ENCODE data around the gene RABGGTA.

Gene RABGGTA, protein sequence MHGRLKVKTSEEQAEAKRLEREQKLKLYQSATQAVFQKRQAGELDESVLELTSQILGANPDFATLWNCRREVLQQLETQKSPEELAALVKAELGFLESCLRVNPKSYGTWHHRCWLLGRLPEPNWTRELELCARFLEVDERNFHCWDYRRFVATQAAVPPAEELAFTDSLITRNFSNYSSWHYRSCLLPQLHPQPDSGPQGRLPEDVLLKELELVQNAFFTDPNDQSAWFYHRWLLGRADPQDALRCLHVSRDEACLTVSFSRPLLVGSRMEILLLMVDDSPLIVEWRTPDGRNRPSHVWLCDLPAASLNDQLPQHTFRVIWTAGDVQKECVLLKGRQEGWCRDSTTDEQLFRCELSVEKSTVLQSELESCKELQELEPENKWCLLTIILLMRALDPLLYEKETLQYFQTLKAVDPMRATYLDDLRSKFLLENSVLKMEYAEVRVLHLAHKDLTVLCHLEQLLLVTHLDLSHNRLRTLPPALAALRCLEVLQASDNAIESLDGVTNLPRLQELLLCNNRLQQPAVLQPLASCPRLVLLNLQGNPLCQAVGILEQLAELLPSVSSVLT

DNA sequence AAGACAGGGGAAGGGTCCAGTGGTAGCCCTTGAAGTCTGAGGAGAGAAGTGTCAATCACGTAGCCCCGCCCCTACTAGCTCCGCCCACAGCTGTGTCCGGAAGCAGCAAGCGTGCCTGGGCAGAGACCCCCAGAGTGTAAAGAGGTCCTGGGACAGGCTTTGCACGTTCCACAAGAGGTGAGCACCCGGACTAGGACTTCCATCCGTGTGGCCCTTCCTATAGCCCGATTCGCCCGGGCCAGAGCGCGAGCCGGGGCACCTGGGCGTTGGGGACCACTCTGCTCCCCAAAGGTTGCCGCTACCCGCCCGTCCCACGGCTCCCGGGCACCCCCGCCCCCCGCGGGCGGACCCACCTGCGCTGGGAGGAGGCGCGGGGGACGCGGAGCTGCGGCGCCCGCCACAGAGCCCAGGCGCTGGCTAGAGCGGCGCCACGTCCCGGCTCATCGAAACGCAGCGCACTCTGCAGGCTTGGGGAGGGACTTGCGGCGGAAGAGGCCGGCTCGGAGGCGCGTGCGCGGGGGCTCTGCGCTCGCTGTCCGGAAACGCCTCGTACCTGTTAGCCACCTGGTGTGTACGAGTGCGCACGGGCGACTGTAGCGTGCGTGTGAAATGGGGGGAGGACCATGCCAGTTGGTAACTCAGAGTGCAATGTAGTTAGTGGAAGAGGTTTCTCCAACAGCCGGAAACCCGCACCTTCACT lies at the start of gene RABGGTA:
Gene RABGGTA (minus strand): TSS at position 464 of the 700 bp plus-strand sequence. CDS start 482 bp downstream, outside the sequence.
- DNase-seq: peak; percentile 94

DNA sequence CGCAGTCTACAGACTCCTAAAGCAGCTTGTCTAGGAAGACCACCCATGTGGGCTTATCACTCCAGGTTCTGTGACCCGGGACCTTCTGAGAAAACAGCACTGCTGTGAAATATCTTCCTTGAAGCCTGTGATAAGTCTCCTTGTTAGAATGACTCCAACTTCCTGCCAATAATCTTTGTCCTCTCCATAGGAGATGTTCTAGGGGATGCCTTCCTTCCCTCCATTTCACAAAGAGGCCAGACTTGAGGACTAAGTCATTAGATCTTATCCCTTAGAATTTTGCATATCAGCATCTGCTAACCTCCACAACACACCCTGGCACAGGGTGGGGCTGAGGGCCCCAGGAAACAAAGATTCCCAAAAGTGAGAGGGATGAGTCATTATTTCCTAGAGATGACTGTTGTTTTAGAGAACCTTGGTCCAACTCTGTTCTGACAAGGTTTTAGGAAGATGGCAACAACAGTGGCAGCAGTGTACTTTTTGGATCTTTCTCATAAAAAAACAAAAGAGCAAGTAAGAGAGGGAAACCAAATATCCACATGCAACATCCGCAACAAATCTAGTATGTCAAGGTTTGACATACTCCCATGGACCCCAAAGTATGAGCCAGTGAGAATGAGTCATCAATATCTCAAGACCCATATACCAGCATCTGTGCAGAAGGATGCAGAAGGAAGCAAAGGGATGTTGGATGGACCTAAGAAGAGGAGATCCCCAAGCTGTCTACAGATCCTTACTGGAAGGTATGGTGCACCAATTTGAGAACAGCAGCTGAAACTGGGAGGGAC lies 45.9 kb upstream of the RABGGTA start:
- no peak for DNase-seq

DNA sequence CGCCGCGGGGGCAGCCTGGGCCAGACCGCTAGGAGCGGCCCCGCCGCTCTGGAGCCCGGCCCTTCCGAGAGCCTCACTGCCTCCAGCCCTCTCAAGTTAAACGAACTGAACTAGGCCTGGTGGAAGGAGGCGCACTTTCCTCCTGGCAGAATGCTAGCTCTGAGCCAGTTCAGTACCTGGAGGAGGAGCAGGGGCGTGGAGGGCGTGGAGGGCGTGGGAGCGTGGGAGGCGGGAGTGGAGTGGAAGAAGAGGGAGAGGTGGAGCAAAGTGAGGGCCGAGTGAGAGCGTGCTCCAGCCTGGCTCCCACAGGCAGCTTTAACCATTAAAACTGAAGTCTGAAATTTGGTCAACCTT lies 45.2 kb upstream of the RABGGTA start:
- no peak for DNase-seq

DNA sequence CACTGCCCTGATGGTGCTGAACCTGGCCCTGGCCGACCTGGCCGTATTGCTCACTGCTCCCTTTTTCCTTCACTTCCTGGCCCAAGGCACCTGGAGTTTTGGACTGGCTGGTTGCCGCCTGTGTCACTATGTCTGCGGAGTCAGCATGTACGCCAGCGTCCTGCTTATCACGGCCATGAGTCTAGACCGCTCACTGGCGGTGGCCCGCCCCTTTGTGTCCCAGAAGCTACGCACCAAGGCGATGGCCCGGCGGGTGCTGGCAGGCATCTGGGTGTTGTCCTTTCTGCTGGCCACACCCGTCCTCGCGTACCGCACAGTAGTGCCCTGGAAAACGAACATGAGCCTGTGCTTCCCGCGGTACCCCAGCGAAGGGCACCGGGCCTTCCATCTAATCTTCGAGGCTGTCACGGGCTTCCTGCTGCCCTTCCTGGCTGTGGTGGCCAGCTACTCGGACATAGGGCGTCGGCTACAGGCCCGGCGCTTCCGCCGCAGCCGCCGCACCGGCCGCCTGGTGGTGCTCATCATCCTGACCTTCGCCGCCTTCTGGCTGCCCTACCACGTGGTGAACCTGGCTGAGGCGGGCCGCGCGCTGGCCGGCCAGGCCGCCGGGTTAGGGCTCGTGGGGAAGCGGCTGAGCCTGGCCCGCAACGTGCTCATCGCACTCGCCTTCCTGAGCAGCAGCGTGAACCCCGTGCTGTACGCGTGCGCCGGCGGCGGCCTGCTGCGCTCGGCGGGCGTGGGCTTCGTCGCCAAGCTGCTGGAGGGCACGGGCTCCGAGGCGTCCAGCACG lies 44.6 kb upstream of the RABGGTA start:
- no peak for DNase-seq

DNA sequence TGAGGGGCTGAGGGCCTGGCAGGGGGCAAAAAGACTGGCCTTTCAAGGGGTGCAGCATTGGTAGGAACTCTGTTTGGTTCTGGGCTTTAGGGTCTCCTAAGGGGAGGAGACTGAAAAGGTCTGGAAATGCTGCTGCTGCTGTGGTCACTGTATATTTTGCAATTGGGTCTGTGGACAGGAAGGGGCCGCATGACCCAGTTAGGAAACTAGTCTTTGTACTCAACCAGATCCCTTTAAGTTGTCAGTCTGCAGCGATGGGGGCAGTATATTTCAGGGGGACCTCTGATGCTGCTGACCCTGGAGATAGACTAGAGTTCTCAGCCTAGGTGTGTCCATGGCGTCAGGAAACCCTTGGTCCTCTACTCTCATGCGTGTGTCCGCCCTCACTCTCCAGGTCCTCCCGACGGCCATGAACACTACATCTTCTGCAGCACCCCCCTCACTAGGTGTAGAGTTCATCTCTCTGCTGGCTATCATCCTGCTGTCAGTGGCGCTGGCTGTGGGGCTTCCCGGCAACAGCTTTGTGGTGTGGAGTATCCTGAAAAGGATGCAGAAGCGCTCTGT lies 43.9 kb upstream of the RABGGTA start:
- no peak for DNase-seq

DNA sequence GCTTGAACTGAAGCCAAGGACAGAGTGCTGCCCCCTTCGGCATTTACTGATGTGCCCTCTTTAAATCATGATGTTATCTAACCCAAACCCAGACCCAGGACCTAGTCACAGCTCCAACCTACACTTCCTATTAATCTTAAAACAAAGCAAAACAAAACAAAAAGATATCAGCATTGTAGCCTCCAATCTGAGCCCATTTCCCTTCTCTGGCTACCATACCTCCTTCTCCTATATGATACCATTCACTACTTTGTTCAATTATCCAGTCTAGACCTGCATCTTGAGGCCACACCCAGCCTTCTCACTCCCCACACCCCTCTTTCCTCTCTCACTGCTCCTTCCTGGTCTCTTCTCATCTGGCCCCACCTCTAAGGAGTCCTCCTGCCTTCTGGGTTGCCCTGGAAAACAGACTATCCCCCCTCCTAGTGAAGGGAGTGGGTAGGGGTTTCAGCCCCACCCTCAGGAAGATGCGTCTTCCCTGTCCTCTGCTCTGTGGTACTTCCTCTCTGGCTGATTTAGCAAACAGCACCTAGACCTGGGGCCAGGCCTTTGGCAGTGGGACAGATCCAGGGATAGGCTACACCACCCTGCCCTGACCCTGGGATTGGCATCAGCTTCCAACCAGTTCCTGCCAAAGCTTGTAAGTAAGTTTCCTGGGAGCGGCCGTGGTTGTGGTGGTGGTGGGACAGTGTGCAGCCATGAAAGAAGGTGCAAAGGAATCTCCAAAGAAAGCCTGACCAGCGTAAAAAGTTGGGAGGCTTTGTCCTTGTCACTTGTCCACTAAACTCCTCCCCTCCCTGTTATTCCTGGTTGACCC lies 43.2 kb upstream of the RABGGTA start:
- DNase-seq: no peak

DNA sequence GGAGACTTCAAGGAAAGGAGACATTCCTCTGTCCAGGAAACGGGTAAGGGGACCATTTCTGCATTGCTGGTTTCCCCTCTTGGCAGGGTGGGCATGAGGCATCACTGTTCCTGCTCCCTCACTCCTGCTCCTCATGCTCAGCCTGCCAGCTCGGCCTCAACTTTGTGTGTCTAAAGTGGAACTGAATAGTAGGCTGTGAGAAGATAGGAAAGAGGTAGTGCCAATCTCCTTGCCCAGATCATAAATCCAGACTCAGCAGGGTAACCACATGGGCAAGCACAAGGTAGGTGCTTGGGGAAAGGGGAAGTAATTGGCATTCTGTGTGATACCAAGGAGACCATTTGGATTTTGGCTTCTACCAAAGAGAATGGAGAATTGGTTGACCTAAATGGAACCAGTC lies 42.5 kb upstream of the RABGGTA start:
- no peak for DNase-seq

DNA sequence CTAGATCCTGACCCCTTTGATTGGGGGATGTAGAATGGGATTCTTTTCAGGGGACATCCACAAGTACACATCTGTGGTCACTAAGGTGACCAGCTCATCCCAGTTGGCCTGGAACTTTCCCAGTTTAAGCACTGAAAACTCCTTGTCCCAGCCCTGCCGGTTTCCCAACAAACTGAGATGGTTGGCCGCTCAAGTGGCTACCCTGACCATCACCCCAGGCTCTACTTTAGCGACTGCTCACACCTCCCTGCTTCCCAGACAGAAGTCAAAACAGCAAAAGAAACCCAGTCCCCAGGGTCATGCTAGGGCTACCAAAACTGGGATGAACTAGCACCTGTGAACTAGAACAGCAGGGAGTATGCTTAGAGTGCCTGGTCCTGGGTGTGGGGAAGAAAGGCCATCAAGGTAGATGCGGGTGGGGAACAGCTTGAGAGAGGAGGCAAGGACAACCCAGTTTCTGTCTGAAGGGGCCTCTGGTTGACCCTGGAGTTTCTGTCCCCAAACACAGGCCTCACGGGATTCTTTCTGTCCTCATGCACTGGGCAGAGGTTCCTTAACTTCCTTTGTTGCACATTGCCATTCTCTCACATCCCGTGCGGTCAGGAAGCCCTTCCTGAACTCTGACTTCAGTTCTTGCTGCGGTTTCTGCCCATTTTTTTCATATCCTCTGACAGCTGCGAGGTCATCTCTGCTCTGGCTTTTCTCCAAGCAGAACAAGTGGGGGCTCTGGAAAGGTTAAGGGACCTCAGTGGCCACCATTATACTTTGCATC lies 41.5 kb upstream of the RABGGTA start:
- peak; percentile 53 for DNase-seq

DNA sequence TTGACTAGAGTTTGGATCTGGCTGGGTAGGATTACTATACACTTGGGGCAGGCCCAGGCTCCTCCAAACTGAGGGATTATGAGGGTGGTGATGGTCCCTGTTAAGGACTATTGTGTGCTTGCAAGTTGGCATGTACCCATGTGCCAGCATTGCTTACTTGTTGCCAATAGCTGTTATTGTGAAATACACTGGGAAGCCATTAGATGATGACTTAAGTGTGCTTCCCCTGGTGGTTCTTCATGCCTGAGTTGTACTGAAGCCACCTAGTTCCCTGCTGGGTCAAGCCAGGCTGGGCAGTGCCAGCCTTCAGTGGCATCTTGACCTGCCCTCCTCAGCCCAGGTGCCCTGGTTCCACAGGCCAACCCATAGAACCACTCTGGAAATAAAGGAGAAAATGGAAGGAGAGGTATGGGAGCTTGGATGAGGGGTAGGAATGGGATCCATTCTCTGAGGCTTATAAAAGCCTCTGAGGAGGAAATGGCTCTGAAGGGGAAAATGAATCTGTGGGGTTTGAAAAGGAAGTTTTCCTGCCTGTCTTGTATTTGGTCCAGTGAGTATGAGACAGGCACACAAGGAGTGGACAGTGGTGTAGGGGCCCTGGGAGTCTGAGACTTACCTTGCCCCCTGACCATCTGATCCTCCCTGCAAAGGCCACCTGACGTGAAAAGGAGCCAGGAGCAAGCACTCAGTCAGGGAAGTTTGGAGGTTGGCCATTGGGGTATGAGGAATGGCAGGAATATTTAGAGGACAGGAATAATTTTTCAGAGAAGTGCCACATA lies 40.6 kb upstream of the RABGGTA start:
- DNase-seq: peak; percentile 31

DNA sequence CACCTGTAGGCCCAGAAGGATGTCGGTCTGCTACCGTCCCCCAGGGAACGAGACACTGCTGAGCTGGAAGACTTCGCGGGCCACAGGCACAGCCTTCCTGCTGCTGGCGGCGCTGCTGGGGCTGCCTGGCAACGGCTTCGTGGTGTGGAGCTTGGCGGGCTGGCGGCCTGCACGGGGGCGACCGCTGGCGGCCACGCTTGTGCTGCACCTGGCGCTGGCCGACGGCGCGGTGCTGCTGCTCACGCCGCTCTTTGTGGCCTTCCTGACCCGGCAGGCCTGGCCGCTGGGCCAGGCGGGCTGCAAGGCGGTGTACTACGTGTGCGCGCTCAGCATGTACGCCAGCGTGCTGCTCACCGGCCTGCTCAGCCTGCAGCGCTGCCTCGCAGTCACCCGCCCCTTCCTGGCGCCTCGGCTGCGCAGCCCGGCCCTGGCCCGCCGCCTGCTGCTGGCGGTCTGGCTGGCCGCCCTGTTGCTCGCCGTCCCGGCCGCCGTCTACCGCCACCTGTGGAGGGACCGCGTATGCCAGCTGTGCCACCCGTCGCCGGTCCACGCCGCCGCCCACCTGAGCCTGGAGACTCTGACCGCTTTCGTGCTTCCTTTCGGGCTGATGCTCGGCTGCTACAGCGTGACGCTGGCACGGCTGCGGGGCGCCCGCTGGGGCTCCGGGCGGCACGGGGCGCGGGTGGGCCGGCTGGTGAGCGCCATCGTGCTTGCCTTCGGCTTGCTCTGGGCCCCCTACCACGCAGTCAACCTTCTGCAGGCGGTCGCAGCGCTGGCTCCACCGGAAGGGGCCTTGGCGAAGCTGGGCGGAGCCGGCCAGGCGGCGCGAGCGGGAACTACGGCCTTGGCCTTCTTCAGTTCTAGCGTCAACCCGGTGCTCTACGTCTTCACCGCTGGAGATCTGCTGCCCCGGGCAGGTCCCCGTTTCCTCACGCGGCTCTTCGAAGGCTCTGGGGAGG lies 39.5 kb upstream of the RABGGTA start, which contains the start of gene LTB4R:
Gene LTB4R (plus strand): TSS at position 857 of the 959 bp plus-strand sequence. CDS start 4,150 bp downstream, outside the sequence.
- DNase-seq: peak; percentile 74

DNA sequence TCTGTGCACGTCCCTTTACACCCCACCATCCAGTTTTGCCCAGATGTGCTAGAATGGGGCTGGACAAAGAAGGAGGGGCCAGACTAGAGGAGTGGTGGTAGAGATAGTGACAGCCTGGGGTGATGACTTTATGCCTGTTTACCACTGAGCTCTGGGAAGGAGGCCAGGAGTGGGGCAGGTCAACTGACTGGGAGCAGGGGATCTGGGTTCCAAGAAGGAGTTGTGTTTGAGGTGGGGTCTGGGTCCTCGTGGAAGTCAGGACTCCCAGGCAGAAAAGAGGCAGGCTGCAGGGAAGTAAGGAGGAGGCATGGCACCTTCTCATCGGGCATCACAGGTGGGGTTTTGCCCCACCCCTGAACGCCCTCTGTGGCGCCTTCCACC lies 38.9 kb upstream of the RABGGTA start:
- no peak for DNase-seq

DNA sequence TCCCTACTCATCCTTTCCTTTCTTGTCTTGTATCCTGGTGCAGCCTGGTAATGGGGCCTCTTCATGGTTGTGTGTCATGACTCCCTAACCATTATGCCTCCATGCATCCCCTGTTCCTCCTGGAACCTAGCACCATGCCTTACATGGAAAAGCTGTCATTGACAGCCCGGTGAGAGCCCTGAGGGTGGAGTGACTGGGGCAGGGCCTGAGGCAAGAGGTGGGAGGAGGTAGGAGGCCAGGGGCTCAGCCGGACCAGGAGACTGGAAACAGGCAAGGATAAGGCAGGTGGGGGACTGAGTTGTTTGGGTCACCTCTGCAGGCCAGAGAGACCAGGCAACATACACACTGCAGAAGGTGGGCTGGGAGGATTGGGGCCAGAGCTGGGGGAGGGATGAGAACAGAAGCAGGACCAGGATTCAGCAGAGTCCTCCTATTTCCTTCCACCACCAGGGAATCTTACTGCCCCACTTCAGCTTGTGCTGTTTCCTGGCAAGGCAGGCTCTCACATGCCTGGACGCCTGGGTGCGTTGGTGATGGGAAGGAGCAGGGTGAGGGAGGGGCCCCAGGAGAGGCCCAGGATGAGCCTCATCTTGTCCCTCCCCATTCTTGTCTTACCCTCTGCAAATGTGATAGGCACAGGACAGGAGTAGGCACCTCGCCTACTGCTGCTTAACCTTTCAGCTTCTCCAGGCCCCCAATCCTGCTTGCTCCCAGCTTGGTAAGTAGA lies 38.3 kb upstream of the RABGGTA start, which contains the start of gene LTB4R2:
Gene LTB4R2 (plus strand): TSS at position 603 of the 727 bp plus-strand sequence. CDS start 525 bp downstream, outside the sequence.
- no peak for DNase-seq

DNA sequence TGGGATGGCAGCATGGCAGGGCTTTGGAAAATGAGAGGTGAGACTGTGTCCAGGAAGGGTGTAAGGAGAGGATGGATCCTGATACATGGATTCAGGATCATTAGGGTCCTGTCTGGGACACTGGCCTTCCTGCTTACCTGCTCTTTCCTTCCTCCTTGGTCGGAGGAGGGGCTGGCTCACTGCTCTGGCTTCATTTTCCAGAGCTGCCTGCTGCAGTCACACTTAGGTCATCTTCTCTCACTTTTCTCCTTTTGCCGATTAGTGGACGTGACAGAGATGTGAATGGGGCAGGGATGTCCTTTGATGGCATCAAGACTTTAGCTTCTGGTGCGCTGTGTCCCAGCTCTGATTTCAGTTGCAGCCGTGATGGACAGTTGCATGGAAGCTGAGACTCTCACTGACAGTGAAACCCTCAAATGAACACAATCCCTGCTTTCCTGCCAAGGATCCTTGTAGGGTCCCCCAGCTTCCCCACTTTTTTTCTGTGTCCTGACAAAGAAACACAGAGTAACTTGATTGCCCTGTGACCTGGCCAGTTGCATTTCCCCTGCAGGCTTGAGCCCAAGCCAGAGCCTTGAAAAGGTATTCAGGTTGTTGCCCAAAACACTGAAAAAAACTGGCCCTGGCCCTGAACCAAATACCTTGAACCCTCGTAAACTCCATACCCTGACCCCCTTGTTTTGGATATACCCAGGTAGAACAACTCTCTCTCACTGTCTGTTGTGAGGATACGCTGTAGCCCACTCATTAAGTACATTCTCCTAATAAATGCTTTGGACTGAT lies 37.1 kb upstream of the RABGGTA start:
- DNase-seq: no peak

DNA sequence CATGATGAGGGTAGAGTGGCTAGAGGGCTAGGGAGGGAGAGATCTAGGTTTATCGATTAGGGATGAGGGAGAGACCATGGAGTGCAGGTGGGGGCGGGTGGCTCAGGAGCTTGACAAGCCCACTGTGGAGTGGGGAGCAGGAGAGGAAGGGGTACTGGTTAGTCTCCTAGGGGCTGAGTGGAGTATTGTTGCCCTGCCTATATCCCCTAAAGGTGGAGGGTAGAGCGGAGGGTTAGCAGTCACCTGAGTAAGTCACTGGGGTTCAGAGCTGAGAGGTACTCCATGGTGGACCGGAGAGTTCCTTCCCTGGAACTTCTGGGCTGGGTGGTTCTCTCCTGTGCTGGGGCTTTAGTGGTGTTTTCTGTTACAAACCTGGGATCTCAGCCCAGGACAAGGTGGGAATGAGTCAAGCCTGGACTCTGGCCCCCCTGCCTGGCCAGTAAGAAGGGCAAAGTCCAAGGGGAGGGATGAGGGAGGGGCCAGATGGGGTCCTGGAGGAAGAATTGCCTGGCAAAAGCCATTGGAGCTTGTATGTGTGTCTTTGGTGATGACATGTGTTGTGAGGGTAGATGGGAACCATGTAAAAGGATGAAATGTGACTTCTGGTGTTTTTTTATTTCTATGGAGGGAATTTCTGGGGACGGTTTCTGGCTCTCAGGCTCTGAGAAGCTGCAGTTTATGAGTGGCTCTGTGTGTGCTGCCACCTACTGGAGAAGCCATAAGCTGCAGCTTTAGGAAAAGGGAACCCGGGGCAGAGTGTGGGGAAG lies 36.4 kb upstream of the RABGGTA start, which contains the start of gene CIDEB:
Gene CIDEB (minus strand): TSS at position 403 of the 767 bp plus-strand sequence. CDS start 119 bp downstream, at position 284.
- peak; percentile 64 for DNase-seq

DNA sequence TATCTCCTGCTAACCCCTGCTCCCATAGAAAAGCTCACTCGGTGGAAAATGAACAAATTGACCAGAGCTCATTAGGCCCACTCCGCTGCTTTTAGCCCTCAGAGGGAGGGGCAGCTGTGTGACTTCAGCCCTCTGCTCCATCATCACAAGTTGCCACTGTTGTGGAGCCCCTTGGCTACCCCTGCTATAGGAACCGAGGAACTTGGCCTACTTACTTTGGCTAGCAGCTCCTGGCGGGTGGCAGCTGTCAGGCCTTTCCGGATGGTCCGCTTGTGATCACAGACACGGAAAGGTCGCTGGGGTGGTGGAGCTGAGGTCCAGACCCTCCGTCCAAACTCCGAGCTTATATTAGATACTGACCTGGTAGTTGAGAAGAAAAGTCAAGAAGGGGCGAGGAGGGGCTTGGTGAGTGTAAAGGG lies 35.8 kb upstream of the RABGGTA start:
- no peak for DNase-seq

All from CD4-positive, alpha-beta T cell treated with Interleukin-6 for 4 hours (primary cell).